GM12873 (cell line): Measurements from ENCODE around the gene IL36B.

Source experiments
- CTCF ChIP-seq: IDR thresholded peaks from 2 replicates; pipeline ENCODE4 v1.5.1; 2012; ENCODE audit warnings: low read depth, mild to moderate bottlenecking, moderate library complexity, low read length, control low read depth; ENCODE audit not compliant: insufficient read depth; ENCODE audit errors: missing control alignments

Gene IL36B

DNA sequence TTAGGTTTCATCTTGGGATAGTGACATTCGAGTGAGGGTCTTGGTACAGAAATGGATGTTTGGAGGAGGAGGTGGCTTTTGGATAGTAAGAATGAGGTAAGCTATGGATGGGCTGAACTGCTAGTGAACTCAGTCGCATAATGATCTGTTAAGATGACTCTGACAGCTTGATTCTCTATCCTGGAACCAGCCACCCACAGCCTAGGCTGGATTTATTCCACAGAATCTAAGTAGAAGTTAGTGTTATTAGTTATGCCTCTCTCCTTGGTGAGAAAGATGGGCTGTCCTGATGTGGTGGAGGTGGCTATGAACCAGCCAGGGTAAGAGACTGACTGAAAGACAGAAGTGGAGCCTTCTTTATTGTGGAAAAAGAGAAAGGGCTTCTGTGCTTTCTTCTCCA lies 25.0 kb downstream of the IL36B start:
- TF ChIP-seq CTCF = no peak

- TF ChIP-seq CTCF = no peak
These were observed 26.9 kb downstream of the IL36B start for GRCh38 chr2:113025737-113026136.

DNA sequence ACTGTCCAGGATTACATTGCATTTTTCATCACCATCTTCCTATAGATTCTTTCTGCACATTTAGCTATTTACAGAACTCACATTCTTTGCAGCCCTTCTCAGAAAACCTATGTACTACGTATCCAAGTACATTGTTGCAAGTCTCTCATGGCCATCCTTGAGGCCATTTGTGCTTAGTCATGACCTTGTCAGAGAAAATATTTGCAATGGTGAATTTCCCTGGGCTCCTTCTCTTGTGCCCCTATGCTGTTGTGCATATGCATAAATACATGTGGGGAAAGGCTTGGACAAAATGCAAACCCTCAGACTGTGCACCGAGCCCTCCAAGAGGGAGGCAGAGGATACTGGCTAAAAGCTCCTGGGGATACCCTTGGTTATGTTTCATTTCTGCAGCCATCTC lies 27.9 kb downstream of the IL36B start:
- TF ChIP-seq CTCF = no peak

DNA sequence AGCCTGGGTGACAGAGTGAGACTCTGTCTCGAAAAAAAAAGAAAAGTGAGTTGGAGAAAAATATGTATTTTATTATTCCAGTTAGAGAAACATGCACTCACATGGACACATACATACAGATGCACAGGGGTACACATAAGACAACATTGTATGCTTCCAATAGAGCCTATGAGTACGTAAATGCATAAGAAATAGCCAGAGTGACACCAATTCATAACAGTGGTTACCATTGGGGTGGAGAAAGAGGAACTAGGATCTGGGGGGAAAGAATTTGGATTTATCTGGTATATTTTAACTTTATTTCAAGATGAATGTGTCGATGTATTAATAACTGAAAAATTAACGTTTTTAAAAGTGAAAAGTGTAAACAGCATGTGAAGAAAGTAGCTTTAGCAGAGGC lies 31.4 kb downstream of the IL36B start:
- no peak for TF ChIP-seq CTCF

GRCh38 chr2:113018509-113018908 lies 34.2 kb downstream of the IL36B start:
- no peak for TF ChIP-seq CTCF

- no peak for TF ChIP-seq CTCF
These were observed 37.0 kb downstream of the IL36B start for GRCh38 chr2:113015655-113016054.

DNA sequence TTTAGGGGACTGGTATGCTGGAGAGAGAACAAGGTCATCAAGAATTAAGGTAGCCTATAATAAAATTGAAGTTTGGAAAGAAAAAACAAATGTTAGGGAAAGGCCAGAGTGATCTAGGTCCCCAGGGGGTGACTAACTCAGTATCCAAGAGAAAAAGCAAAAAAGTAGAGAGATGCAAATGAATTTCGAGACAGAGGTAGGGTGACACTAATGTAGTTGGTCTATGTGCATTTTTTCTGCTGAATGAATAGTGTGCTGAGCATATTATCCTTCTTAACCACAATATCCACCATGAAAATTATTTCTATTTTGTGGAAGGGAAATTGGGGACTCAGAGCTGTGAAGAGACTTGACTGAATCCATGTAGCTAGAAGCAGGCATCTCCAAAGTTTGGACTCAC lies 37.6 kb downstream of the IL36B start:
- no peak for TF ChIP-seq CTCF

DNA sequence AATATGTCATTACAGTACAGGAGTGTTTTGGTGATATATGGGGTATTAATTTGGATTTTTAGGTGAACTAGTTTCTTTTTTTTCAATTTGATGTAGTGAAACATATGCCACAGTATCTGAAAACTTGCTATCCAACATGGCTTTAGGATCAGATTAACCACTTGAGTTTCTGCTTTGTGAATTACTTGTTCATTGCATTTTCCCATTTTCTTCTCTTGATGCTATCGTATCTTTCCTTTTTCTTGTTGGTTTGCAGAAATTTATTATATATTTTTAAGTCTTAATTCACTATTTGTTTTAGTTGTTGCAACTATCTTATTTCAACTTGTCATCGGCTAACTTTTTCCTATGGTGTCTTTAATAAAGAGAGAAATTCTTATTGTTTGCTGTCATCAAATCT lies 38.6 kb downstream of the IL36B start:
- no peak for TF ChIP-seq CTCF
